K562 (cell line): ENCODE data around the gene RNASEH1. TPM values are rescaled to one million over a fixed set of nuclear protein-coding genes. Genes with fewer than 3 reads are reported as not detected.

ENCODE experiments used
- ATAC-seq: fragments of 200-7000 bp; cut with Tn5 transposase; 3 replicates; pipeline ENCODE4 v1.9.1; 2020; ENCODE audit warnings: moderate library complexity
- BruUV-seq: library from RNA; stranded (reverse); fragments of 400-500 nt; replicated peaks from 2 replicates; lab custom pipeline; 2021; lab: Mats Ljungman, UMichigan
- CTCF ChIA-PET: fragments of 300-600 bp; formaldehyde crosslinking; extraction: SDS; loops from one replicate; lab custom pipeline; 2021; ENCODE audit warnings: low intra/inter-chr PET ratio; lab: Yijun Ruan, JAX
- POLR2A ChIA-PET: fragments of 300-600, 350-650 bp; sonication (Branson Sonifier 250); formaldehyde crosslinking; extraction: SDS; loops from one replicate; lab custom pipeline; 2021; ENCODE audit warnings: antibody characterized with exemption, inconsistent platforms; lab: Yijun Ruan, JAX
- DNase-seq, 4 experiments: peaks; one replicate each; pipeline versions ENCODE4 v3.0.0 to v3.0.0-alpha.2; 2011 to 2018; ENCODE audit warnings: low spot score in 3 of 4, mixed read lengths in 3 of 4; ENCODE audit errors: extremely low read depth in 1 of 4
- FAIRE-seq: peaks from 2 replicates; lab custom pipeline; 2011; peaks lifted over from hg19 to GRCh38; lab: Jason Lieb, UNC
- H2AFZ ChIP-seq: 2 replicates; pipeline ENCODE4 v1.6.0; 2011; ENCODE audit warnings: low read depth, low read length, control low read depth, inconsistent platforms
- H3K27ac ChIP-seq: fragments of 200-600 bp; 3 replicates; pipeline ENCODE4 v1.8.0; 2011; ENCODE audit warnings: low read depth, mild to moderate bottlenecking, control low read depth, inconsistent platforms, low read length, moderate library complexity, mixed read lengths; ENCODE audit errors: extremely low read depth
- H3K27me3 ChIP-seq, 2 experiments: fragments of 300-600 bp in 1 of 2; 2 replicates in 1 of 2; 3 replicates in 1 of 2; pipeline versions ENCODE4 v1.6.0 to v1.8.0; 2011; ENCODE audit warnings: inconsistent platforms in 2 of 2, low read length in 2 of 2, mild to moderate bottlenecking in 1 of 2, mixed read lengths in 1 of 2, moderate library complexity in 1 of 2; ENCODE audit not compliant: control insufficient read depth in 2 of 2, insufficient read depth in 2 of 2
- H3K36me3 ChIP-seq: fragments of 300-600 bp; 3 replicates; pipeline ENCODE4 v1.8.0; 2011; ENCODE audit warnings: mild to moderate bottlenecking, low read length, inconsistent platforms; ENCODE audit not compliant: control insufficient read depth, insufficient read depth
- H3K4me1 ChIP-seq, 2 experiments: fragments of 200-600 bp in 1 of 2; replicated peaks in 1 of 2; 2 replicates in 1 of 2; 3 replicates in 1 of 2; pipeline versions ENCODE4 v1.5.1 to v1.8.0; 2011; ENCODE audit warnings: inconsistent platforms in 2 of 2, low read length in 2 of 2, mild to moderate bottlenecking in 1 of 2, mixed read lengths in 1 of 2, moderate library complexity in 1 of 2; ENCODE audit not compliant: control insufficient read depth in 2 of 2, insufficient read depth in 2 of 2
- H3K4me2 ChIP-seq: 2 replicates; pipeline ENCODE4 v1.6.1; 2011; ENCODE audit warnings: low read length, control low read depth, inconsistent platforms, mixed read lengths; ENCODE audit not compliant: insufficient read depth
- H3K4me3 ChIP-seq: fragments of 200-600 bp; sonication (generic), shearing (Covaris generic); 2 replicates; pipeline ENCODE4 v1.5.1; 2016; ENCODE audit warnings: control low read depth, inconsistent platforms
- H3K79me2 ChIP-seq: fragments of 200-600 bp; 3 replicates; pipeline ENCODE4 v1.8.0; 2011; ENCODE audit warnings: low read length, inconsistent platforms; ENCODE audit not compliant: control insufficient read depth, insufficient read depth
- H3K9ac ChIP-seq, 2 experiments: 2 replicates each; pipeline versions ENCODE4 v1.6.0 to v1.6.1; 2011; ENCODE audit warnings: low read depth in 2 of 2, low read length in 2 of 2, control low read depth in 1 of 2, inconsistent platforms in 1 of 2, mild to moderate bottlenecking in 1 of 2, mixed read lengths in 1 of 2; ENCODE audit not compliant: insufficient read depth in 1 of 2
- H3K9me1 ChIP-seq: one replicate; pipeline ENCODE4 v1.6.0; 2011; ENCODE audit warnings: inconsistent platforms, mild to moderate bottlenecking, low read length, moderate library complexity; ENCODE audit not compliant: control insufficient read depth, insufficient read depth
- H3K9me3 ChIP-seq: replicated peaks from 2 replicates; pipeline ENCODE4 v1.5.1; 2011; ENCODE audit warnings: low read depth, low read length, inconsistent platforms; ENCODE audit not compliant: control insufficient read depth, insufficient read depth
- H4K20me1 ChIP-seq: replicated peaks from 2 replicates; pipeline ENCODE4 v1.6.1; 2011; ENCODE audit warnings: low read length, inconsistent platforms, mixed read lengths; ENCODE audit not compliant: control insufficient read depth, insufficient read depth
- EGR1 ChIP-seq: fragments of 450-650 bp; conservative IDR thresholded peaks from 2 replicates; pipeline ENCODE4 v1.6.1; 2017; ENCODE audit warnings: mild to moderate bottlenecking
- FOXK2 ChIP-seq, 2 experiments: fragments of 450-650 bp; IDR thresholded peaks in 1 of 2; conservative IDR thresholded peaks in 1 of 2; 2 replicates each; pipeline ENCODE4 v1.6.1; 2016; ENCODE audit warnings: low read depth in 2 of 2, mild to moderate bottlenecking in 1 of 2
- FOXO4 ChIP-seq: fragments of 450-650 bp; formaldehyde crosslinking; IDR thresholded peaks from 2 replicates; pipeline ENCODE4 v1.4.0; 2020; ENCODE audit warnings: mild to moderate bottlenecking, moderate library complexity
- SIX5 ChIP-seq, 2 experiments: IDR thresholded peaks; 2 replicates each; pipeline ENCODE4 v1.6.1; 2011; ENCODE audit warnings: low read length in 2 of 2, borderline replicate concordance in 1 of 2, low read depth in 1 of 2, mild to moderate bottlenecking in 1 of 2, moderate library complexity in 1 of 2; ENCODE audit not compliant: insufficient read depth in 1 of 2
- STAT6 ChIP-seq: sonication (generic); formaldehyde crosslinking; IDR thresholded peaks from 2 replicates; pipeline ENCODE4 v1.8.1; 2023; ENCODE audit warnings: mild to moderate bottlenecking, missing genetic modification reagents
- SUPT5H ChIP-seq: fragments of 450-650 bp; IDR thresholded peaks from 2 replicates; pipeline ENCODE4 v1.6.1; 2016
- THRAP3 ChIP-seq: fragments of 450-650 bp; IDR thresholded peaks from 2 replicates; pipeline ENCODE4 v1.6.1; 2016; ENCODE audit warnings: mild to moderate bottlenecking, inconsistent platforms, borderline replicate concordance
- UBTF ChIP-seq, 2 experiments: IDR thresholded peaks; 2 replicates each; pipeline ENCODE4 v1.6.1; 2012; ENCODE audit warnings: improper control_type of control experiment in 2 of 2, low read depth in 2 of 2, low read length in 2 of 2, borderline replicate concordance in 1 of 2
- ZKSCAN1 ChIP-seq: fragments of 150-350 bp; IDR thresholded peaks from 2 replicates; pipeline ENCODE4 v1.6.1; 2016; ENCODE audit warnings: low read depth, low read length
- WGBS: fragments of 100-300 bp; shearing (Covaris generic); methylation state at CpG from one replicate; pipeline ENCODE4 v1.1.6; 2016; ENCODE audit warnings: low coverage, mixed read lengths; ENCODE audit not compliant: insufficient coverage; ENCODE audit errors: missing lambda C conversion rate; 5-methylcytosine and 5-hydroxymethylcytosine counted together
- in situ Hi-C: fragments of 300-500 bp; cut with MboI; formaldehyde crosslinking; loops from 4 replicates; pipeline ENCODE4 v1.15.0; 2018; ENCODE audit warnings: inconsistent platforms, mixed read lengths
- intact Hi-C: fragments of 100-400 bp; cut with micrococcal nuclease; formaldehyde crosslinking; loops from 2 replicates; pipeline ENCODE4 v1.14.2; 2022
- polyA plus RNA-seq, 8 experiments: library from polyadenylated mRNA; depleted of rRNA in 4 of 8; stranded (reverse) in 5 of 8; unstranded in 3 of 8; fragments of >200 nt; fragmentation: Nextera tagmentation in 2 of 8; fragmentation: Illumina TruSeq in 1 of 8; extraction: Ambion mirVana in 2 of 8; extraction: Trizol in 1 of 8; gene quantifications; 2 replicates each; pipeline versions ENCODE4 v1.2.1 to v1.2.3, GENCODE V29; 2011 to 2014; ENCODE audit warnings: inconsistent platforms in 1 of 8, missing spikeins in 1 of 8
- total RNA-seq, 7 experiments: library from RNA; depleted of rRNA in 6 of 7; stranded (reverse); fragments of >200 nt in 6 of 7; fragmentation: Illumina TruSeq in 2 of 7; extraction: Trizol in 2 of 7; gene quantifications; 2 replicates each; pipeline versions ENCODE4 v1.2.1 to v1.2.3, GENCODE V29; 2011 to 2021; ENCODE audit warnings: low replicate concordance in 1 of 7

Gene RNASEH1
- total and polyA plus RNA-seq, 9 of the 15 experiments (the other 6 are each of a cell fraction or from before 2014, with no cell fraction given), result 25.7 to 47.5 (median 42.8) TPM

GRCh38 chr2:3597567-3597966, 39.4 kb upstream of the RNASEH1 start:
- in situ Hi-C loops (no loop called here), intact Hi-C loops (no loop called here)
- POLR2A ChIA-PET, result no interaction called here
- Histone ChIP-seq H3K9me1 (no peaks in the 10 kb centered on the region), H3K79me2 (peaks cover 3% of the 10 kb centered on the region; the same call in 1 of the 3 replicates), H2AFZ (no peak overlapping the region), H3K4me2 (no peak overlapping the region), H3K9ac (no peak overlapping the region; a peak in 1 of 4 replicates), H3K27me3 (no peaks in the 10 kb centered on the region), H3K36me3 (no peaks in the 10 kb centered on the region), H4K20me1 (no peaks in the 10 kb centered on the region), H3K4me1 (peaks cover 26 to 55% of the 10 kb centered on the region in 2 experiments; a peak in 4 of 5 replicates), H3K27ac (no peak overlapping the region), H3K4me3 (no peak overlapping the region), H3K9me3 (no peaks in the 10 kb centered on the region)
- no peak for TF ChIP-seq FOXO4 (CRISPR knock-in tag)
- no peak for TF ChIP-seq ZKSCAN1
- no peak for TF ChIP-seq THRAP3
- no peak for TF ChIP-seq FOXK2 (conservative IDR thresholded peaks at IDR 0.05 in 1 of 2, IDR thresholded peaks at IDR 0.05 in 1 of 2; ENCODE audit: low read depth in 2 of 2)
- TF ChIP-seq SIX5 (IDR thresholded peaks at IDR 0.05; ENCODE audit: borderline replicate concordance in 1 of 2, insufficient read depth in 1 of 2, low read depth in 1 of 2, low read length in 2 of 2), result no peak
- TF ChIP-seq SUPT5H, result no peak
- TF ChIP-seq EGR1, result no peak
- no peak for TF ChIP-seq STAT6 (CRISPR knock-in tag)
- TF ChIP-seq UBTF (IDR thresholded peaks at IDR 0.05; ENCODE audit: borderline replicate concordance in 1 of 2, low read depth in 2 of 2, low read length in 2 of 2), result no peak
- no peak for DNase-seq
- CTCF ChIA-PET, result no interaction called here
- no peak for FAIRE-seq
- ATAC-seq, result no peak
- BruUV-seq, result no TSS peak
- 67% methylated on average over 6 of the region's 6 CpGs for WGBS
